Tibial nerve (tissue), 4 donors: ENCODE data around the gene HTT. TPM values are rescaled to one million over a fixed set of nuclear protein-coding genes. Genes with fewer than 3 reads are reported as not detected.
A peak's percentile ranks its signal among the peaks of the same experiment; 100 is the strongest.

Experiments
- DNase-seq, 2 donors: peaks; one replicate each; pipeline ENCODE4 v3.0.0-alpha.2; 2019; ENCODE audit warnings: low spot score in 2 of 2
- H3K27ac ChIP-seq, 4 donors: fragments of 200-600 bp; sonication (generic) in 3 of 4; one replicate each; pipeline ENCODE4 v1.5.1; 2017 to 2019; ENCODE audit warnings: mild to moderate bottlenecking in 1 of 4
- H3K27me3 ChIP-seq, 2 donors: fragments of 200-600 bp; sonication (generic) in 1 of 2; one replicate each; pipeline versions ENCODE4 v1.5.1 to v1.6.0; 2017 to 2019
- H3K36me3 ChIP-seq, 3 donors: fragments of 200-600 bp; sonication (generic); one replicate each; pipeline ENCODE4 v1.5.1; 2018 to 2019
- H3K4me1 ChIP-seq, 4 donors: fragments of 200-600 bp; sonication (generic) in 3 of 4; one replicate each; pipeline ENCODE4 v1.5.1; 2017 to 2019
- H3K4me3 ChIP-seq, 4 donors: fragments of 200-600 bp; sonication (generic) in 3 of 4; one replicate each; pipeline ENCODE4 v1.5.1; 2017 to 2019; ENCODE audit warnings: mild to moderate bottlenecking in 1 of 4, moderate library complexity in 1 of 4
- H3K9me3 ChIP-seq, 4 donors: fragments of 200-600 bp; sonication (generic) in 3 of 4; one replicate each; pipeline ENCODE4 v1.5.1; 2017 to 2019
- CTCF ChIP-seq, 5 experiments: fragments of 200-600 bp in 3 of 5; fragments of 450-650 bp in 2 of 5; sonication (generic) in 3 of 5; IDR thresholded peaks; one replicate each; pipeline ENCODE4 v1.5.1; 2016 to 2019; ENCODE audit warnings: antibody characterized with exemption in 5 of 5, mild to moderate bottlenecking in 3 of 5, moderate library complexity in 2 of 5
- EP300 ChIP-seq, 2 donors: sonication (generic); formaldehyde crosslinking; IDR thresholded peaks; one replicate each; pipeline ENCODE4 v1.6.1; 2017; ENCODE audit warnings: antibody characterized with exemption in 2 of 2, mild to moderate bottlenecking in 1 of 2
- POLR2A ChIP-seq, 2 donors: fragments of 450-650 bp; IDR thresholded peaks; one replicate each; pipeline ENCODE4 v1.6.1; 2017; ENCODE audit warnings: antibody characterized with exemption in 2 of 2, mild to moderate bottlenecking in 2 of 2, moderate library complexity in 2 of 2
- WGBS, 2 donors: methylation state at CpG; one replicate each; pipeline ENCODE4 v1.1.5; 2018; 5-methylcytosine and 5-hydroxymethylcytosine counted together
- total RNA-seq, 4 donors: library from RNA; depleted of rRNA; stranded (reverse); fragments of >200 nt; gene quantifications; one replicate each; pipeline ENCODE4 v1.1.0, GENCODE V29; 2016

HTT gene
- total RNA-seq, 4 donors from 2014 or later = 62.2 to 93.6 (median 81.2) TPM

DNA sequence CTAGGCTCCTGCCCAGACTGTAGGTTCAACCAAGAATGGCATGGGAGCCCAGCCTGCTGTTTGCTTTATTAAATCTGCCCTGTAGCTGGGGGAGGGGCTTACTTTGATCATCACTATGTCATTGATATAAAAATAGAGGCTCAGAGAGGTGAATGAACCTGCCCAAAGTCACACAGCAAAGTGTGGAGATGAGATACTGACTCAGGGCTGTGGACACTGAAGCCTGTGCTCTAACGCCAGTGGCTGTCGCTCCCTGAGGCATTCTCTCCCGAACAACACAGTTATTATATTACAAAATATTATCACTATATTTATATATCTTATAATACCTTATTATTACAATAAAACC is 178.0 kb downstream of the HTT start:
- TF ChIP-seq EP300 (IDR thresholded peaks at IDR 0.05) = no peak
- TF ChIP-seq CTCF (IDR thresholded peaks at IDR 0.05) = no peak
- TF ChIP-seq POLR2A (IDR thresholded peaks at IDR 0.05) = no peak
- H3K36me3 ChIP-seq = peaks cover 0 to 45% (median 0%) of the 10 kb centered on the region in 3 donors
- no peaks in the 10 kb centered on the region for H3K27me3 ChIP-seq
- no peaks in the 10 kb centered on the region for H3K9me3 ChIP-seq
- no peak for DNase-seq
- 86 to 87% methylated on average over 3 of the region's 3 CpGs for WGBS, 2 donors
- H3K4me3 ChIP-seq = no peak overlapping the region
- H3K4me1 ChIP-seq = no peaks in the 10 kb centered on the region
- no peak overlapping the region for H3K27ac ChIP-seq

DNA sequence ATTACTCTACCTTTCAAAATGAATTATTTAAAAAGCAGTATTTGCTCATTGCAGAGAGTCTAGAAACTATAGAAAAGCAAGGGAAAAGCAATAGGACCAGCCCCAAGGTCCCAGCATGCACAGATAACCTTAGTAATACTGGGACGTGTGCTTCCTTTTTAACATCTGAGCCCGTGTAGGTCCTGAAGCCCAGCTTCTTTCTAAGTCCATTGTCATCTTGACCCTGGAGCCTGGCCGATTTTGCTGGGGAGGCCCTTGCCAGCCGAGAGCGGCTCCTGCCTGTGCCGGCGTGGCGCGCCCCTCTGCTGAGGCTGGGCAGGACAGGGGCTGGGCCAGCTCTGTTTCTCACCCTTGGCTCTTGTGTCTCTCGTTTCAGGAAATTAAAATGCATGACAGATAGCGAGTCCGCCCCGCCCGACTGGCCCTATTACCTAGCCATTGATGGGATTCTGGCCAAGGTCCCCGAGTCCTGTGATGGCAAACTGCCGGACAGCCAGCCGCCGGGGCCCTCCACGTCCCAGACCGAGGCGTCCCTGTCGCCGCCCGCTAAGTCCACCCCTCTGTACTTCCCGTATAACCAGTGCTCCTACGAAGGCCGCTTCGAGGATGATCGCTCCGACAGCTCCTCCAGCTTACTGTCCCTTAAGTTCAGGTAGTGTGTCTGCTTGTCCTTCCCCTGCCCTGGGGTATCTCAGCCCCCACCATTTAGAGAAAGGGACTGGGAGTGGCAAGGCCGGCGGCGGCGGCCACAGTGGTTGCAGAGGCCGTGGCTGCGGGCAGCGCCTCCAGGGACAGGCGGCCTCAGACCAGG is 178.6 kb downstream of the HTT start:
- no peak overlapping the region for H3K4me3 ChIP-seq
- no peaks in the 10 kb centered on the region for H3K4me1 ChIP-seq
- H3K27me3 ChIP-seq = no peaks in the 10 kb centered on the region
- no peak overlapping the region for H3K27ac ChIP-seq
- no peaks in the 10 kb centered on the region for H3K9me3 ChIP-seq
- no peak for DNase-seq
- TF ChIP-seq POLR2A (IDR thresholded peaks at IDR 0.05) (no peak), CTCF (IDR thresholded peaks at IDR 0.05) (no peak), EP300 (IDR thresholded peaks at IDR 0.05) (no peak)
- WGBS, 2 donors = 89 to 90% methylated on average over 38 of the region's 38 CpGs
- peaks cover 0 to 51% (median 0%) of the 10 kb centered on the region in 3 donors for H3K36me3 ChIP-seq

- TF ChIP-seq CTCF (IDR thresholded peaks at IDR 0.05) (no peak), EP300 (IDR thresholded peaks at IDR 0.05) (no peak), POLR2A (IDR thresholded peaks at IDR 0.05) (no peak)
- H3K9me3 ChIP-seq = no peaks in the 10 kb centered on the region
- no peak overlapping the region for H3K4me3 ChIP-seq
- H3K4me1 ChIP-seq = no peaks in the 10 kb centered on the region
- H3K27me3 ChIP-seq = no peaks in the 10 kb centered on the region
- WGBS, 2 donors = 94 to 96% methylated on average over 13 of the region's 13 CpGs
- no peak overlapping the region for H3K27ac ChIP-seq
- peaks cover 0 to 52% (median 0%) of the 10 kb centered on the region in 3 donors for H3K36me3 ChIP-seq
- DNase-seq = peak in 1 of 2 donors; percentile 11
These were observed 179.3 kb downstream of the HTT start for GRCh38 chr4:3253808-3254207.

GRCh38 chr4:3254302-3255131 is 180.0 kb downstream of the HTT start:
- Histone ChIP-seq H3K9me3 (no peaks in the 10 kb centered on the region), H3K27me3 (no peaks in the 10 kb centered on the region), H3K4me1 (no peaks in the 10 kb centered on the region), H3K36me3 (peaks cover 0 to 52% (median 0%) of the 10 kb centered on the region in 3 donors), H3K4me3 (no peak overlapping the region), H3K27ac (no peak overlapping the region)
- no peak for TF ChIP-seq CTCF (IDR thresholded peaks at IDR 0.05)
- no peak for TF ChIP-seq POLR2A (IDR thresholded peaks at IDR 0.05)
- TF ChIP-seq EP300 (IDR thresholded peaks at IDR 0.05) = no peak
- DNase-seq = peak in 1 of 2 donors; percentile 3
- 89 to 90% methylated on average over 12 to 14 of the region's 14 CpGs for WGBS, 2 donors
